Mammary epithelial cell (primary cell): Measurements from ENCODE around the gene ZNF362.

ENCODE experiments used
- EZH2 ChIP-seq: IDR thresholded peaks from 2 replicates; pipeline ENCODE4 v1.6.1; 2012; ENCODE audit warnings: low read length, inconsistent platforms, borderline replicate concordance
- TF ChIP-seq, protein P1 (sequence below), 2 donors: IDR thresholded peaks in 1 of 2; conservative IDR thresholded peaks in 1 of 2; 2 replicates each; pipeline ENCODE4 v1.5.1; 2011 to 2012; ENCODE audit warnings: inconsistent platforms in 2 of 2, low read length in 2 of 2, mild to moderate bottlenecking in 2 of 2, control low read depth in 1 of 2, low read depth in 1 of 2; ENCODE audit not compliant: insufficient read depth in 1 of 2; ENCODE audit errors: extremely low read depth in 1 of 2

DNA sequence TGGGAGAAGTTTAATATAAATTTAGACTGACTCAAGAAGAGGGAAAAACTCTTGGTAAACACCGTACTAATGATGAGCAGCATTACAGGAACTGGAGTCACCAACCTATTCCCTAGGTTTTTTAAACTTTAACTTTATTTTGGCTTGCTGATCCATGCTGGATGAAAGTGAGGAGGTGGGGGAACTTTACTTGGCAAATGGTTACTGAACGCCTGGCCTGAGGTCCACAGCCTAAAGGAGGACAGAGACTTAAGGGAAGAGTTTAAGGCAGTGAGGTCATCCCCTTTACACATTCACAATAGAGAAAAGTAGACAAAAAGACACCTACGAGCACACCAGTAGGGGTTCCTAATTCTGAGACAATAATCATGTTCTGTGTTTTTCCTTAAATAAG lies 90.2 kb downstream of the ZNF362 start:
- TF ChIP-seq, protein P1, sequence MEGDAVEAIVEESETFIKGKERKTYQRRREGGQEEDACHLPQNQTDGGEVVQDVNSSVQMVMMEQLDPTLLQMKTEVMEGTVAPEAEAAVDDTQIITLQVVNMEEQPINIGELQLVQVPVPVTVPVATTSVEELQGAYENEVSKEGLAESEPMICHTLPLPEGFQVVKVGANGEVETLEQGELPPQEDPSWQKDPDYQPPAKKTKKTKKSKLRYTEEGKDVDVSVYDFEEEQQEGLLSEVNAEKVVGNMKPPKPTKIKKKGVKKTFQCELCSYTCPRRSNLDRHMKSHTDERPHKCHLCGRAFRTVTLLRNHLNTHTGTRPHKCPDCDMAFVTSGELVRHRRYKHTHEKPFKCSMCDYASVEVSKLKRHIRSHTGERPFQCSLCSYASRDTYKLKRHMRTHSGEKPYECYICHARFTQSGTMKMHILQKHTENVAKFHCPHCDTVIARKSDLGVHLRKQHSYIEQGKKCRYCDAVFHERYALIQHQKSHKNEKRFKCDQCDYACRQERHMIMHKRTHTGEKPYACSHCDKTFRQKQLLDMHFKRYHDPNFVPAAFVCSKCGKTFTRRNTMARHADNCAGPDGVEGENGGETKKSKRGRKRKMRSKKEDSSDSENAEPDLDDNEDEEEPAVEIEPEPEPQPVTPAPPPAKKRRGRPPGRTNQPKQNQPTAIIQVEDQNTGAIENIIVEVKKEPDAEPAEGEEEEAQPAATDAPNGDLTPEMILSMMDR (conservative IDR thresholded peaks at IDR 0.05 in 1 of 2, IDR thresholded peaks at IDR 0.05 in 1 of 2; ENCODE audit: extremely low read depth in 1 of 2, insufficient read depth in 1 of 2, low read depth in 1 of 2, low read length in 2 of 2): no peak
- no peak for TF ChIP-seq EZH2
